NCI-H1417 treated with DMSO at 0.1 percent for 48 hours (cell line): Measurements from ENCODE around the gene SPAG6.
"Not testable (repeated sequence)": the region's sequence is repeated elsewhere in the genome, so short reads cannot be mapped to it uniquely, and the experiment has no call there.

Experiments
- DNase-seq: peaks from one replicate; lab custom pipeline; 2025; lab: John Stamatoyannopoulos, UW

Gene SPAG6

DNA sequence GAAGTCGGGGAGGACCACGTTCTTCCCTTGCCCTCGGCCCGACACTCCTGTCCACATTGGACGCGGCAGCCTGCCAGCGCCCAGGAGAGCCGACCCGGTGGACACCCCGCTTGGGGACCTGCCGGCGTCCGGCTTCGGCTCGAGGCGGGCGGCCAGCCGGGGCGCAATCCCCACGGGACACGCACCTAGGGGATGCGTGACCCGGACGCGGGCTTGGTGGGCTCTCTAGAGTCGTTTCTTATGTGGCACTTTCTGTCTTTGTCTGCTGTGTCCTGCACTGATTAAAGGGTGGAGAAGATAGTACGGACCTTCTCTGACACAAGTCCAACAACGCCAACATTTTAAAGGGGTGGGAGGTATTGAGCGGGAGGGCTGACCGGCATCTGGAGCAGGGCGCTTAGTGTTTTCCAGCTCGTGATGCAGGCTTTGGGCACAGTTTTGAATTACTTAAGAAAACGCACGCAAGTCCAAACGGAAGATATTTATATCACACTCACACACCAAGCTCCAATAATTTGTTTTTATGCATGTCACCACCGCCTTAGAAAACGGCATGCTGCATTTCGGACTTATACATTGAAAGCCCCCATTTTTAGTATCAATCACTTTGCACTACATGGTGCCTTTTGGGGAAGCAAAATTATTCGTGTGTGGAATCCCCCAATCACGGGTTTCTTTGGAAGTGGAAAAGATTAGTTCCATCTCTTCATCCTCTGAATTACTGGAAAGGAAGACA, 3.9 kb upstream of the SPAG6 start:
- DNase-seq, result no peak

DNA sequence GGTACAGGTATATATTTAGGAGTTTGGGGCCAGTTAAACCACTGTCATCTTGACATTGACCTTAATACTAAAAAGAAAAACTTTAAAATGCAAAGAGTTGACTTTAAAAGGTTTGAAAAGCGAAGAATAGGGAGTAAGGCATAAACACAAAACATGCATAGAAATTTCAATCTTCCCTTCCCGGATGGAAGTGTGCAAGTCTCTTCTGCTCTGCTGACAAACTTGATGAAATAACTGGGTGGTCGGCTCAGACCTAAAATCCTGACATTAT, 3.4 kb upstream of the SPAG6 start:
- no peak for DNase-seq

DNA sequence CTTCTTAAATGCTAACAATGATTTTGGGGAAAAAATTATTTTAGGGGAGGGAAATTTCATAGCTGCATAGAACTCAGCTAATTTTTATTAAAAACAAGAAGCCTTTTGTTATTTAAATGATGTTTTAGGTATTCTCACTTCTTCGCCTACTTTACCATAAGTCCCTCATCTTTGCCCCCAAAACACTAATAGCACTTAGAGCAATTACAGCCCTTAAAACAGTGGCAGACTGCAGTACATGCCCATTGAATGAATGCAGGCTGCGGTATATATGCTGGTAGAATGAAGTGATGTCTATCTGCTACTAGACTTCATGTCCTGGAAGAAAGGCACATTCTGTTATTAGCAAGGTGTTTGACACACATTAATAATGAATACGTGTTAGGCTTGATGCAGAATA, 2.9 kb upstream of the SPAG6 start:
- no peak for DNase-seq

DNA sequence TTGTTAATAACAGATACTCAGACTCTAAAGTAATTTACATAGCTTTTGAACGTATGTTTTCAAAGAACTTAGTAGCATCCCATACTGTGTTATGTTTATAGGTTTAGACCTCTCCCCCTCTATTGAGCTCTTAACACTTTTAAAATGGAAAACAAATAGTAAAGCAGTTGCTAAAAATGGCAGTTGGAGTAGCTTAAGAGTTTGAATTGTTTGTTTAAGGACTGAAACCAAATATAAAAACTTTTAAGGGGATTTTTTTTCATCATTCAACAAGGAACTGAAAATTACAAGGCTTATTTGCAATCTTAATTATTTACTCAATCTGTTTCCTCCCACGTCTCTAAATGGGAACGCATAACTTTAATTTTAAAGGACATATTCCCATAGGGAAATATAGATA, 1.6 kb upstream of the SPAG6 start:
- no peak for DNase-seq

DNA sequence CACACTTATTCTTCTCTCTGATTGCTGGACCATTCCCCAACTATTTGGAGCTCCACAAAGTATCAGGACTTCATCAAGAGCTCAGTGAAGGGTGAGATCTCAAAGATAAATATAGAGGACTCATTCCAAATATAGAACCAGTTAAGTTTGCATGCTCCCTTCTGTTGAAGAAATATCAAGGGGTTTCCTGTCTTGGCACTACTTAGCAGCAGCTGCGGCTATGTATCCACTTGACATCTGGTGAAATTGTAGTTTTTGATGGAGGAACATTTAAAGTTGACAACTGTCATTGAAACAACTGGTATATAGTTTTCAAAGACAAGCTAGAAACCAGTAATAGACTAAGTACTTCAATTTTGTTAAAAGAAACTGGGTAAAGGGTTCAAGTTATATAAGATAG, 1.0 kb upstream of the SPAG6 start:
- no peak for DNase-seq

DNA sequence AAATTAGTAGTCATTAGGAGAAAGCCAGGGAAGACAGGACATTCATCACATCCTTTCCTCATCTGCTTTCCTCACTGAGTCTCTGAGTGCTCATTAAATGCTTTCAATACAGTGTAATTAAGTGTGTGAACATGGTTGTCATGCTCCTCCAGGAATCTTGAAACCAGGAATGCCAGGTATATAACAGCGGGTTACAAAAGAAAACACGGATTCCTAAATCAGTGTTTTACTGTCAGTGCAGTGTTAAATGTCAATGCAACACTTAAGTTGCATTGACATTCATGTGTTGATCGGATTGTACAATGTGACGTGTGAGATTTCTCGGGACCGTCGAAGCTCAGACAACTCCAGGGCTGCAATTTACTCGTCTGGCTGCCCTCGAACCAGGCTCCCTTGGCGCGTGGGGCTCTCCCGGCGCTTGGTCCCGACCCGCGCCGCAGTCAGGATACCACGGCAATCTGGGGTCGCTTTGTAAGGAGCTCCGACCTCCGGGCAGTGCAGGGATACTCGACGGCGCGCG, 455 bp upstream of the SPAG6 start:
- DNase-seq, result no peak

DNA sequence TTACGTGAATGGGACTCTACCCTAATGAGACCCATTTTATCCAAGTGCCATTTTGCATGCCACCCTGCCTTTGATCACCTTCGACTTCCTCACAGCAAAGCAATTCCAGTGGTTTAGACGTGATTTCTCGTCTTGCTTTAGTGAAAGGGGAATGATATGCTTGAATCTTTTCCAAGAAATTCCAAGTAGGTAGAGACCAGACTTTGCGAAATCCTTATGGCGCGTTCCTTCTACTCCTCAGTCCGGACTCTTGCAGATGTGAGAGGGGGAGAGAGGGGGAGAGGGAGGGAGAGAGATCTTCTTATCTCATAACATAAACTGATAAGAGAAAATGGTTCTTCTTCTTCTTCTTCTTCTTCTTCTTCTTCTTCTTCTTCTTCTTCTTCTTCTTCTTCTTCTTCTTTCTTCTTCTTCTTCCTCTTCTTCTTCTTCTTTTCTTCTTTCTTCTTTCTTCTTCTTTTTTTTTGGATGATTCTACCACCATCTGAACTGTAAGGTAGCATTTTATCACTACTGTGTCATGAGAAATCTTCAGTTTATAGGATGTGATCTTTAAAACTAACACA, 883 bp downstream of the SPAG6 start:
- no peak for DNase-seq

DNA sequence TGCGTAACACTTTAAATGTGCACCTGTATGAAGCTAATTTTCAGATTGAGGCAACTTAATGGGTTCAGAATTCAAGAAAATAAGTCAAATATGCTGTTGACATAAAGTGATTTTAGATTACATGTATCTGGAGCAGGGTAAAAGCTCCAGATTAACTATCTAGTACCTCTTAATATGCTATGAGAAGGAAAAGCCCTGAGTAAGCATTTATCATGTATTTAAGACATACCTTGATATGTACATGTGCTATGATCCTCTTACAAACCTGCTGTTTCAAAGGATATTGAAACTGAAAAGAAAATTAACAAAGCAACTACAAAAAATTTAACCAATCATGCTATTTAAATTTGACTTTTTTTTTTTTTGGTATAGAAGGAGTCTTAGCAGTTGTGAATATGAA, 4.5 kb downstream of the SPAG6 start:
- no peak for DNase-seq

DNA sequence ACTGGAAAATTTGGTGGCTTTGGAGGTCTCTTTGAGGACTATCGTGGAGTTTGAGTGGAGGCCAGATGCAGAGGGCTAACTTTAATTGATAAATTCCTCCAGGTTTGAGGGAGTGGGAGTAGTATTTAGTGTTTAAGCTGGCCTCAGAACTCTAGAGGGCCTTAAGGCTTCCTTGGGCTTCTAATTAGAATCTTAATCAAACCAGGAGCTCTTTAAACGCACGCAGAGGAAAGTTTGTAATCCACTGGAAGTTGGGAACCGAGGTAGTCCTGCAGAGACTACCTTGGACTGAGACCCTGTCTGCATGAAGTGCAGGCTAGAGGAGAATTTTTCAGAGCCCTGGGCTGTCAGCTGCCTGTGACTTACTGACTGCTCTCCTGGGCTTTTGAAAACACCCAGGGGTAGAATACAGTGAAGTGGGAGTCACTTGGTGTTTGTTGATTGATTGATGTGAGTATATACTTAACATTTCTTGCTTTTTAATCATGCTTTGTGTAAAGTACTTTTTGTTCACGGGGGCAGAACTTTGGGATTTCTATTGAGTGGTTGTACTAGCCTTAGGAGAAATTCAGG, 5.9 kb downstream of the SPAG6 start:
- no peak for DNase-seq

DNA sequence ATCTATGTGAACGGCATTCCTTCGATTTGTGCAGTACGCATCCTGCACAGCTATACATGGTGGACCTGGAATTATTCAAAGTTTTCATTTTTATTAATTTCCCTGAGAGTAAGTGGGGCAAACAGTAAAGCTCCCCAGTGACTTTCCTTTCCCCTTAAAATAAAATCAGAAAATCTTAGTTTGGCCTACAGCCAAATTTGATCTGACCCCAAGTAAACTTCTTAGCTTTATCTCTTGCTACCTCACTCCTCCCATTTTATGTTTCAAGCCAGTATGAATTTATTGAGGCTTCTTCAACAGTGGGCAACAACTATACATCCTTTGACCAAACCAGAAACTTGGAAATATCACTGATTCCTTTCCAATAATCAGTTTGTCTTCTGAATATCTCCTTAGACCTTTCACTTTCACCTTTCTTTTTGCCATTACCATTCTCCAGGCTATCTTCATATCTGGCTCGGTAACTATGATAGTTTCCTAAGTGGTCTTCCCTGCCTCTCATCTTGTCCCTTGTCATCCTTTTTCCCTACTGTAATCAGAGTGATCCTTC, 11.1 kb downstream of the SPAG6 start:
- no peak for DNase-seq

DNA sequence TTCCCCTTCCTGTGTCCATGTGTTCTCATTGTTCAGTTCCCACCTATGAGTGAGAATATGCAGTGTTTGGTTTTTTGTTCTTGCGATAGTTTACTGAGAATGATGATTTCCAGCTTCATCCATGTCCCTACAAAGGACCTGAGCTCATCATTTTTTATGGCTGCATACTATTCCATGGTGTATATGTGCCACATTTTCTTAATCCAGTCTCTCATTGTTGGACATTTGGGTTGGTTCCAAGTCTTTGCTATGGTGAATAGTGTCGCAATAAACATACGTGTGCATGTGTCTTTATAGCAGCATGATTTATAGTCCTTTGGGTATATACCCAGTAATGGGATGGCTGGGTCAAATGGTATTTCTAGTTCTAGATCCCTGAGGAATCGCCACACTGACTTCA, 12.5 kb downstream of the SPAG6 start:
- DNase-seq, result not testable (repeated sequence)

DNA sequence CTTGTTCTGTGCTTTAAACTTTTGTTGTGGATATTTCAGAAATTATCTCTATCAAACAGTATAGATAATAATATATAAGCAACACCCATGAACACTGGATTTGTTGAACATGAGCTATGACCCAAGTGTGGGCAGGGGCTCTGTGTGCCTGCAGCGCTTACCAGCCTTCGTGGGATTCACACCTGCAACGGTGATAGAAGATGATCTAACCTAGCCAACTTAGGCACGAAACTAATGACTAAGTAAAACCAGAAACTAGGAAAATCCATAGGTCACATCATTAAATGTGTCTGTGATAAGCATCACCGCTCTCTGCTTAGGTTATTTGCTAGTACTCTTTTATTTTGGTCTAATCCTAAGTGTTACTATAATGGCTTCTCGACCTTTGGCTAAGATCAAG, 18.0 kb downstream of the SPAG6 start:
- DNase-seq, result no peak

DNA sequence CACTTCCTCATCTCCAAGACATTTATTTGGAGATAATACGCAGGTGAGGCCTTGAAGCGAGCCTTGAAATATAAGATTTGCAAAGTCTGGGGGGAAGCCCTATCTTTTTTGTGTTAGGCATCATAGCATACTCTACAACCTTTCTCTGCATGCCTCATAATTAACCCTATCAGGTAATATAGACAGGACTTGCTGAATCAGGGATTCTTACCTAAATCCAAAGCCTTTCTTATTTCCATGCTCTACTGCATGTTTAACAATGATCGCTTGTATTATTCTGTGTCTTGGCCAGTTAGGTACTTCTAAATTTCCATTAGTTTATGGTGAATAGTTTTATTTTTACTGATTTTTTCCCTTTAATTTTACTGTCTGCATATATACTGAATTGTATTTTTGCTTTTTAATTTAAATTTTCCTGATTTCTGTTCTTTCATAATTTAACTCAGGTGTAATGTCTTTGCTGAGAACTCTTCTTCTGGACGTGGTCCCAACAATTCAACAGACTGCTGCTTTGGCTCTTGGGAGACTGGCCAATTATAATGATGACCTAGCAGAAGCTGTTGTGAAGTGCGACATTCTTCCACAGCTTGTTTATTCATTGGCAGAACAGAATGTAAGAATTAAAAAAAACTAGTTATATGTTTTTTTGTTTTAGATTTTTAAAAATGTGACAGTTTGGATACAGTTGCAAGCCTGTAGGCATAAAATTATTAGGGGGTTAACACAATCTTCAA, 19.3 kb downstream of the SPAG6 start:
- DNase-seq, result no peak

DNA sequence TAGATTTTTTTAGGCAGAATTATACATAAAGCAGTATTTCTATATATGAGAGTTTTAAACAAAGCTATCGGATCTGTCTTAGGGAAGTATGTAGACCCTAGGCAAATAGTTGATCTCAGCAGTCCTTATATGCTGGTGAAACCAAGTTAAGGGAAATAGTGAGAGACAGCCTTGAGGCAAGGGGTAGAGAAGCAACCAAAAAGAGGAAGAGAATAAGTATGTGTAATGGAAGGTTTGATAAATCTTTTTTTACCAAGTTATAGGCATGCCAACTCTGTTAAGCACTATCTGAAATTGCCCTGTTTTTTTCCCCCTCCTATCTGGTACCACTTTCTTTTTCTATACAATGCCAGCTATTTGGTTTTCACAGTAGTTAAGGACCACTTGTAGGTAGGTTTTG, 19.9 kb downstream of the SPAG6 start:
- DNase-seq, result no peak

DNA sequence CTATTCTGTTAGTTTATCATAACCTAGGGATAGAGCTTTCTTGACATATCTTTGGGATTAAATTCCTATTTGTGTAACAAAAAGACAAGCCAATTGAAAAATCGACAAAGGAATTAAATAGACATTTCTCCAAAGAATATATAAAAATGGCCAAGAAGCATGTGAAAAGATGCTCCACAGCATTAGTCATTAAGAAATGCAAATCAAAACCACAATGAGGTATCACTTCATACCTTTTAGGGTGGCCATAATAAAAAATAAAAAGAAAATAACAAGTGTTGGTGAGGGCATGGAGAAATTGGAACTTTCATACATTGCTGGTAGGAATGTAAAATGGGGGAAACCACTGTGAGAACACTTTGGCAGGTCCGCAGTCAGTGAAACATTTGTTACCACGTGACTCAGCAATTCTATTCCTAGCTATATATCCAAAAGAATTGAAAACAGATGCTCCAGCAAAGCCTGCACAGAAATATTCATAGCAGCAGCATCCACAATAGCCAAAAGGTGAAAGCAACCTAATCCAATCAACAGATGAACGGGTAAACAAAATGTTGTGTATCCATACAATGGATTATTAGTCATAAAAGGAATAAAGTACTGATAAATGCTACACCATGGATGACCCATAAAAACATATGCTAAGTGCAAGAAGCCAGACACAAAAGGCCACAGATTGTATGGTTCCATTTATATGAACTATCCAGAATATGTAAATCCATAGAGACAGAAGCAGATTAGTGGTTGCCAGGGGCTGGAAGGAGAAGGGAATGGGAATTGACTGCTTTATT, 20.5 kb downstream of the SPAG6 start:
- DNase-seq, result no peak

DNA sequence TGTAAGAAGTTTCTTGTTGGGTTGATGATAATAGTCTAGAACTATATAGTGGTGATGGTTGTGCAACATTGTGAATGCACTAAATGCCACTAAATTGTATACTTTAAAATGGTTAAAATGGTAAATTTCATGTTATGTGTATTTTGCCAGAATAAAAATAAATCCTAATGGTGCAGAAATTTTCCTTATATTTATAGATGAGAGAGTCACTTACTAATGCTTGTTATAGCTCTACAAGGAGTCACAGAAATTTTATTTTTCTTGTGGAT, 21.1 kb downstream of the SPAG6 start:
- DNase-seq, result no peak

DNA sequence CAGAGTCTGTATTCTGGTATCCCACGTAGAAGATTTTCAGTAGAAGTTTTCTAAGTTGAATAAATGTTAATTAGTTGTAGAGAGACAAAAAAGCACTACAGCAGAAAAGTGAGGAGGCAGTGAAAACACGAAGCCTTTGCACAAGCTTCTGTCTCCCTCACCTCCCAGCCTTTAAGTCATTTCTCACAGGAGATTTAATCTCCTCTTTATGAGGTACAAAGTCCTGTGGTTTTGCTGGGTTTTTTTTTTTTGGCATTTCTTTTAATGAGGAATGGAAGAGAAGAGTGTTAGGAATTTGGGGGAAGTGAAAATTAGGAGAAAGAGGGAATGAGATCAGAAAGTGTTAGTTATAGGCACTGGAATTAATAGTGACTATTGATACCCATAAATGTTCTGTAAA, 21.5 kb downstream of the SPAG6 start:
- no peak for DNase-seq

DNA sequence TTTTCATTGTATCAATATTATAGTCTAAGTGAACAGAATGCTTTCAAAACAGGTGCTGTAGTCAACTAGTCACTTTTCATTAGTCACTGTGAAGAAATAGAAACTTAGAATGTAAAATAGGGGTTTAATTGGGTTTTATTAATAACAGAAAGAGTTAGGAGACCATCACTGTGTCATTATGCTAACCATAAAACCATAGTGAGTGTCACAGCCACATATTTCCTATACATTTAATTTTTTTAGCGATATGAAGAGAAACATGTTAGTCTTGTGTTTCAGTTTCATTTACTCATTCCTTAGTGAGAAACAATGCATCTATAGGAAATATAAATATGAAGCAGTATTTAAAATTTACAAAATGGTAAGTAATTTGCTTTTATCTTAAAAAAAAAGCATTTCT, 22.2 kb downstream of the SPAG6 start:
- no peak for DNase-seq

DNA sequence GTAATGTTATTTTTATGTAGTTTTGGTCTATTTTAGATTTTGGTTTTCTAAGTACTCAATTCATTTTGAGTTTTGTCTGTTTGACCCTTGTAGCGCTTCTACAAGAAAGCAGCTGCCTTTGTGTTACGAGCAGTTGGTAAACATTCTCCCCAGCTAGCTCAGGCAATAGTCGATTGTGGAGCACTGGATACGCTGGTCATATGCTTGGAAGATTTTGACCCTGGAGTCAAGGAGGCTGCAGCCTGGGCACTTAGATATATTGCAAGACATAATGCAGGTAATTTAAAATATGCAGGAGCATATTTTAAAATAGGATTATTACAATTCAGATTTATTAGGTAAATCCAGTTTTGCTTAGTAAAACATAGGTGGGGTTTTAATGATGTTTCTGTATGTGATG, 23.1 kb downstream of the SPAG6 start:
- no peak for DNase-seq

DNA sequence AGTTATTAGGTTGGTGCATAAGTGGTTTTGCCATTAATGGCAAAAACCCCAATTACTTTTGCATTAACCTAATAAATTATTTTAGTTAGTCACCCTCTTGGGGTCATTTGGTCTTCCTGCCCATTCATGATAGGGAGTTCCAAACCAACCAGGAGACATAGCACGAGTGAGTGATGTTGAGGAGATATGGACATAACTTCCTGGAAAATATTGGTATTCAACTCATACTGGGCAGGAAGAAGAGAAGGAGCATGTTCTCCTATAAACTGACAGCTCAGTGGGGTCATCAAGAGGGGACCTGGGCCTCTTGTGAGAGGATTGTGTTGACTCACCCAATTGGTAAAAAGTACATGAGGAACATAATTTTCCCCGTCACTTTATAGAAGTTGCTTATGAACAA, 23.7 kb downstream of the SPAG6 start:
- DNase-seq, result no peak

DNA sequence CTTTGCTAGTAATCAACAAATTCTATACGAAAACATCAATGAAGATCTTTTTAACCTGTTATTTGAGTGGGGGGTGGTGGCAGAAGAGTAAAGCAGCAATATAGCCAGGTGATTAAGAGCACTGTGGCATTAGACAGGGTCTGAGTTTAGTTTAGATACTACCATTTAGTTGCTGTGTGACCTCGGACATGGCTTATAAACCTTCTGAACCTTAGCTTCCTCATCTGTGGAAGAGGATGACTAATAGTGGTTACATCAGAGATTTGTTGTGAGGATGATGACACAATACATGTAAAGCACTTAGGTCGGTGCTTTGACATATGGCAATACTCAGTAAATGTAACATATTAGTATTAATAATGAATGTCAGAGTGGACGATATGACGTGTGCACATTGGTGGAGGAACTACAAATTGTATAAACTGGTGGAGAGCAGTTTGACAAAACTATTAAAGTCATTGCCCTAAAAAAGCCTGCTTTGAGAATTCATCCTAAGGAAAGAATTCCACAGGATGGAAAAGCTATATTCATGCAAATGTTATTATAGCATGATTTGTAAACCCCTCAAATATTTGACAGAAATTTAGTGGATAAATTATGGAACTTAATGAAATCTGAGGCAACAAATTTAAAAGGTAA, 24.3 kb downstream of the SPAG6 start:
- DNase-seq, result no peak

DNA sequence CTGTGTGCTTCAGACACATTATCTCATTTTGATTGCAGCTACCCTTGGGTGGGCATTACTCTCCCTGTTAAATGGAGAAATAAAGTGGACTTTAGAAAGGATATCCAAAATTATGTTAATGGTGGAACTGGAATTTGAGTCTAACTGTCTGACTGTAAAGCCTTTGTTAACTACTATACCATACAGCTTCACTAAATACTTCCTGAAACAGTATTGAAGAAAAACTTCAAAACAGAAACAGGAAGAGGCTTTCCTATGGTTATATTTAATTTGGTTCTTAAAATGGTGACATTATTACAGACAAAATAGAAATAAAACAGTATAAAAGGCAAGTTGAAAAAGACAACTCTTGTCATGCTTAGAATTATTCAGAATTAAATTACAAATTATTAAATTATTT, 25.0 kb downstream of the SPAG6 start:
- no peak for DNase-seq
